ENCODE measurements around the gene GPR146. TPM values are rescaled to one million over a fixed set of nuclear protein-coding genes. Genes with fewer than 3 reads are reported as not detected.
"Not testable (repeated sequence)": the region's sequence is repeated elsewhere in the genome, so short reads cannot be mapped to it uniquely, and the experiment has no call there.

GPR146 gene
- polyA plus RNA-seq, 3 donors: 0.48 to 0.92 (median 0.48) TPM

GRCh38 chr7:1033546-1034145 lies 10.7 kb upstream of the GPR146 start:
- Histone ChIP-seq H3K27me3 (ENCODE audit: control insufficient read depth in 2 of 2, insufficient read depth in 2 of 2, low read length in 2 of 2) (peaks cover 0 to 4% of the 10 kb centered on the region in 2 donors), H3K9ac (ENCODE audit: insufficient read depth, low read length, poor library complexity, severe bottlenecking) (no peak overlapping the region), H3K27ac (ENCODE audit: low read depth in 1 of 2, low read length in 2 of 2) (no peak overlapping the region), H3K79me2 (ENCODE audit: insufficient read depth, low read length) (no peaks in the 10 kb centered on the region), H3K4me3 (replicated peaks in 1 of 3; ENCODE audit: low read depth in 2 of 3, low read length in 3 of 3) (no peak overlapping the region), H3K4me2 (replicated peaks; ENCODE audit: extremely low read depth, low read length, poor library complexity, severe bottlenecking) (no peak overlapping the region), H4K20me1 (ENCODE audit: insufficient read depth, low read length) (no peaks in the 10 kb centered on the region), H3K36me3 (replicated peaks in 1 of 2; ENCODE audit: control insufficient read depth in 1 of 2, insufficient read depth in 2 of 2, low read length in 2 of 2) (no peaks in the 10 kb centered on the region), H2AFZ (ENCODE audit: insufficient read depth, low read depth, low read length, poor library complexity, severe bottlenecking) (no peak overlapping the region), H3K4me1 (ENCODE audit: control insufficient read depth in 1 of 2, insufficient read depth in 2 of 2, low read length in 2 of 2) (peaks cover 21% of the 10 kb centered on the region in 2 donors), H3K9me3 (replicated peaks in 1 of 2; ENCODE audit: control insufficient read depth in 1 of 2, insufficient read depth in 1 of 2, low read length in 2 of 2) (peaks cover 5 to 6% of the 10 kb centered on the region in 2 donors)
- H3K27me3 Mint-ChIP-seq (ENCODE audit: low read depth in 3 of 3): peaks cover 0 to 11% (median 1%) of the 10 kb centered on the region in 3 donors
- H3K4me1 Mint-ChIP-seq: peaks cover 17% of the 10 kb centered on the region
- no peaks in the 10 kb centered on the region for H3K36me3 Mint-ChIP-seq
- H3K27ac Mint-ChIP-seq: no peak overlapping the region
- DNase-seq: no peak
- H3K9me3 Mint-ChIP-seq: peaks cover 0 to 15% (median 11%) of the 10 kb centered on the region in 7 donors
- intact Hi-C loops (cut with micrococcal nuclease): no loop called here
- H3K4me3 Mint-ChIP-seq: peak overlapping the region in 1 of 2 donors; percentile 18
- 90% methylated on average over 12 of the region's 20 CpGs for WGBS (ENCODE audit: insufficient coverage)
- TF ChIP-seq, protein P1, sequence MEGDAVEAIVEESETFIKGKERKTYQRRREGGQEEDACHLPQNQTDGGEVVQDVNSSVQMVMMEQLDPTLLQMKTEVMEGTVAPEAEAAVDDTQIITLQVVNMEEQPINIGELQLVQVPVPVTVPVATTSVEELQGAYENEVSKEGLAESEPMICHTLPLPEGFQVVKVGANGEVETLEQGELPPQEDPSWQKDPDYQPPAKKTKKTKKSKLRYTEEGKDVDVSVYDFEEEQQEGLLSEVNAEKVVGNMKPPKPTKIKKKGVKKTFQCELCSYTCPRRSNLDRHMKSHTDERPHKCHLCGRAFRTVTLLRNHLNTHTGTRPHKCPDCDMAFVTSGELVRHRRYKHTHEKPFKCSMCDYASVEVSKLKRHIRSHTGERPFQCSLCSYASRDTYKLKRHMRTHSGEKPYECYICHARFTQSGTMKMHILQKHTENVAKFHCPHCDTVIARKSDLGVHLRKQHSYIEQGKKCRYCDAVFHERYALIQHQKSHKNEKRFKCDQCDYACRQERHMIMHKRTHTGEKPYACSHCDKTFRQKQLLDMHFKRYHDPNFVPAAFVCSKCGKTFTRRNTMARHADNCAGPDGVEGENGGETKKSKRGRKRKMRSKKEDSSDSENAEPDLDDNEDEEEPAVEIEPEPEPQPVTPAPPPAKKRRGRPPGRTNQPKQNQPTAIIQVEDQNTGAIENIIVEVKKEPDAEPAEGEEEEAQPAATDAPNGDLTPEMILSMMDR (IDR thresholded peaks at IDR 0.05): no peak

GRCh38 chr7:1034769-1035168 lies 9.6 kb upstream of the GPR146 start:
- intact Hi-C loops (cut with micrococcal nuclease); H3K27ac Mint-ChIP-seq; DNase-seq; H4K20me1 ChIP-seq (ENCODE audit: insufficient read depth, low read length); H3K4me1 ChIP-seq (ENCODE audit: control insufficient read depth in 1 of 2, insufficient read depth in 2 of 2, low read length in 2 of 2); H3K4me3 ChIP-seq (replicated peaks in 1 of 3; ENCODE audit: low read depth in 2 of 3, low read length in 3 of 3); H3K9ac ChIP-seq (ENCODE audit: insufficient read depth, low read length, poor library complexity, severe bottlenecking); H3K36me3 Mint-ChIP-seq; H3K4me2 ChIP-seq (replicated peaks; ENCODE audit: extremely low read depth, low read length, poor library complexity, severe bottlenecking); H3K27ac ChIP-seq (ENCODE audit: low read depth in 1 of 2, low read length in 2 of 2); H3K9me3 ChIP-seq (replicated peaks in 1 of 2; ENCODE audit: control insufficient read depth in 1 of 2, insufficient read depth in 1 of 2, low read length in 2 of 2); H3K27me3 ChIP-seq (ENCODE audit: control insufficient read depth in 2 of 2, insufficient read depth in 2 of 2, low read length in 2 of 2); H3K4me1 Mint-ChIP-seq; H3K36me3 ChIP-seq (replicated peaks in 1 of 2; ENCODE audit: control insufficient read depth in 1 of 2, insufficient read depth in 2 of 2, low read length in 2 of 2); H3K4me3 Mint-ChIP-seq; H2AFZ ChIP-seq (ENCODE audit: insufficient read depth, low read depth, low read length, poor library complexity, severe bottlenecking); H3K79me2 ChIP-seq (ENCODE audit: insufficient read depth, low read length): not testable (repeated sequence)
- peaks cover 0 to 11% (median 1%) of the 10 kb centered on the region in 3 donors for H3K27me3 Mint-ChIP-seq (ENCODE audit: low read depth in 3 of 3)
- H3K9me3 Mint-ChIP-seq: peaks cover 0 to 15% (median 11%) of the 10 kb centered on the region in 7 donors
- WGBS (ENCODE audit: insufficient coverage): no CpG with 5 or more reads among the region's 1 CpG

- H4K20me1 ChIP-seq (ENCODE audit: insufficient read depth, low read length); DNase-seq; H3K4me3 ChIP-seq (replicated peaks in 1 of 3; ENCODE audit: low read depth in 2 of 3, low read length in 3 of 3); H3K4me1 ChIP-seq (ENCODE audit: control insufficient read depth in 1 of 2, insufficient read depth in 2 of 2, low read length in 2 of 2); intact Hi-C loops (cut with micrococcal nuclease); H3K36me3 ChIP-seq (replicated peaks in 1 of 2; ENCODE audit: control insufficient read depth in 1 of 2, insufficient read depth in 2 of 2, low read length in 2 of 2); H3K36me3 Mint-ChIP-seq; H3K79me2 ChIP-seq (ENCODE audit: insufficient read depth, low read length); H3K4me2 ChIP-seq (replicated peaks; ENCODE audit: extremely low read depth, low read length, poor library complexity, severe bottlenecking); H3K4me1 Mint-ChIP-seq; H2AFZ ChIP-seq (ENCODE audit: insufficient read depth, low read depth, low read length, poor library complexity, severe bottlenecking); H3K9ac ChIP-seq (ENCODE audit: insufficient read depth, low read length, poor library complexity, severe bottlenecking); H3K4me3 Mint-ChIP-seq; H3K9me3 ChIP-seq (replicated peaks in 1 of 2; ENCODE audit: control insufficient read depth in 1 of 2, insufficient read depth in 1 of 2, low read length in 2 of 2); H3K27ac ChIP-seq (ENCODE audit: low read depth in 1 of 2, low read length in 2 of 2); H3K27ac Mint-ChIP-seq: not testable (repeated sequence)
- Mint-ChIP-seq H3K9me3 (peaks cover 0 to 15% (median 11%) of the 10 kb centered on the region in 7 donors), H3K27me3 (ENCODE audit: low read depth in 3 of 3) (peaks cover 0 to 11% (median 1%) of the 10 kb centered on the region in 3 donors)
- H3K27me3 ChIP-seq (ENCODE audit: control insufficient read depth in 2 of 2, insufficient read depth in 2 of 2, low read length in 2 of 2): peaks cover 0 to 14% of the 10 kb centered on the region in 2 donors
- 97% methylated on average over 19 of the region's 40 CpGs for WGBS (ENCODE audit: insufficient coverage)
Measured at GRCh38 chr7:1036164-1036928, 8.0 kb upstream of the GPR146 start.

All from CD14-positive monocyte (primary cell).